H1 (cell line): Measurements from ENCODE around the gene IDH3A. TPM values are rescaled to one million over a fixed set of nuclear protein-coding genes. Genes with fewer than 3 reads are reported as not detected.

ENCODE experiments used
- CTCF ChIA-PET: fragments of 300-600 bp; sonication (Branson Sonifier 250); formaldehyde crosslinking; loops from one replicate; lab custom pipeline; 2021; ENCODE audit not compliant: partially characterized antibody; lab: Charles Lee
- POLR2A ChIA-PET: fragments of 300-600 bp; sonication (Branson Sonifier 250); formaldehyde crosslinking; loops from one replicate; lab custom pipeline; 2021; ENCODE audit warnings: inconsistent platforms; ENCODE audit not compliant: partially characterized antibody; lab: Charles Lee
- DNase-seq, 2 experiments: peaks; one replicate each; pipeline versions ENCODE4 v3.0.0 to v3.0.0-alpha.2; 2010 to 2022; ENCODE audit warnings: low spot score in 2 of 2, low read depth in 1 of 2, mixed read lengths in 1 of 2
- FAIRE-seq: peaks from 2 replicates; lab custom pipeline; 2011; peaks lifted over from hg19 to GRCh38; lab: Jason Lieb, UNC
- H2AFZ ChIP-seq: 2 replicates; pipeline ENCODE4 v1.8.1; 2012; ENCODE audit warnings: low read length, inconsistent platforms
- H2AK5ac ChIP-seq: 2 replicates; pipeline ENCODE4 v1.6.1; 2013; ENCODE audit warnings: low read depth, low read length
- H2BK120ac ChIP-seq: replicated peaks from 2 replicates; pipeline ENCODE3; 2013; ENCODE audit warnings: low read depth, low read length, inconsistent platforms
- H2BK12ac ChIP-seq: 2 replicates; pipeline ENCODE4 v1.6.1; 2013; ENCODE audit warnings: low read depth, low read length
- H2BK15ac ChIP-seq: 2 replicates; pipeline ENCODE4 v1.6.1; 2013; ENCODE audit warnings: low read length
- H2BK20ac ChIP-seq: 2 replicates; pipeline ENCODE4 v1.6.1; 2013; ENCODE audit warnings: low read length
- H2BK5ac ChIP-seq: 2 replicates; pipeline ENCODE4 v1.6.1; 2013; ENCODE audit warnings: low read depth, low read length
- H3K14ac ChIP-seq: 2 replicates; pipeline ENCODE4 v1.6.1; 2013; ENCODE audit warnings: inconsistent platforms; ENCODE audit not compliant: insufficient read length
- H3K18ac ChIP-seq: 2 replicates; pipeline ENCODE4 v1.6.1; 2013; ENCODE audit warnings: low read length; ENCODE audit errors: extremely low read depth
- H3K23ac ChIP-seq: 2 replicates; pipeline ENCODE4 v1.6.1; 2013; ENCODE audit warnings: inconsistent platforms; ENCODE audit not compliant: insufficient read length
- H3K23me2 ChIP-seq: 2 replicates; pipeline ENCODE4 v1.6.1; 2013; ENCODE audit warnings: low read depth, low read length
- H3K27ac ChIP-seq: 2 replicates; pipeline ENCODE4 v1.6.1; 2011; ENCODE audit warnings: low read depth, low read length, inconsistent platforms
- H3K27me3 ChIP-seq, 4 experiments: replicated peaks in 1 of 4; 1 replicate in 1 of 4; 2 replicates in 3 of 4; pipeline versions ENCODE4 v1.6.1 to v1.8.1; 2011 to 2013; ENCODE audit warnings: low read length in 3 of 4, mild to moderate bottlenecking in 3 of 4, inconsistent platforms in 2 of 4, mixed read lengths in 2 of 4, moderate library complexity in 1 of 4; ENCODE audit not compliant: control insufficient read depth in 3 of 4, insufficient read depth in 3 of 4; ENCODE audit errors: extremely low read depth in 1 of 4
- H3K36me3 ChIP-seq, 4 experiments: 2 replicates each; pipeline versions ENCODE4 v1.6.1 to v1.8.1; 2011 to 2013; ENCODE audit warnings: mild to moderate bottlenecking in 4 of 4, low read length in 3 of 4, moderate library complexity in 2 of 4, control low read depth in 1 of 4, inconsistent platforms in 1 of 4; ENCODE audit not compliant: insufficient read depth in 4 of 4, control insufficient read depth in 2 of 4
- H3K4ac ChIP-seq: replicated peaks from 2 replicates; pipeline ENCODE3; 2013; ENCODE audit warnings: low read length, low read depth, mixed read lengths, inconsistent platforms; ENCODE audit not compliant: insufficient read length
- H3K4me1 ChIP-seq, 4 experiments: replicated peaks in 1 of 4; 1 replicate in 1 of 4; 2 replicates in 3 of 4; pipeline versions ENCODE4 v1.6.1 to v1.8.1; 2011 to 2013; ENCODE audit warnings: low read length in 3 of 4, inconsistent platforms in 2 of 4, mixed read lengths in 1 of 4; ENCODE audit not compliant: insufficient read depth in 4 of 4, control insufficient read depth in 3 of 4
- H3K4me2 ChIP-seq, 2 experiments: 2 replicates each; pipeline versions ENCODE4 v1.6.1 to v1.8.1; 2011 to 2013; ENCODE audit warnings: low read depth in 2 of 2, low read length in 2 of 2, control low read depth in 1 of 2, inconsistent platforms in 1 of 2, mild to moderate bottlenecking in 1 of 2; ENCODE audit not compliant: insufficient read depth in 1 of 2
- H3K4me3 ChIP-seq, 4 experiments: fragments of 200-600, 300-600 bp in 1 of 4; sonication (generic), shearing (Covaris generic), sonication (Bioruptor Twin) in 1 of 4; 2 replicates each; pipeline versions ENCODE4 v1.5.1 to v1.8.1; 2011 to 2016; ENCODE audit warnings: low read length in 4 of 4, low read depth in 3 of 4, control low read depth in 2 of 4, inconsistent platforms in 2 of 4, mild to moderate bottlenecking in 2 of 4, mixed read lengths in 1 of 4, moderate library complexity in 1 of 4; ENCODE audit not compliant: insufficient read depth in 2 of 4; ENCODE audit errors: extremely low read depth in 1 of 4
- H3K56ac ChIP-seq: replicated peaks from 2 replicates; pipeline ENCODE3; 2013; ENCODE audit warnings: low read depth, mild to moderate bottlenecking, mixed read lengths, low read length, inconsistent platforms; ENCODE audit not compliant: insufficient read length
- H3K79me1 ChIP-seq: 2 replicates; pipeline ENCODE4 v1.6.1; 2013; ENCODE audit warnings: low read depth, low read length, control low read depth
- H3K79me2 ChIP-seq, 2 experiments: 2 replicates each; pipeline versions ENCODE4 v1.6.1 to v1.8.1; 2012 to 2013; ENCODE audit warnings: low read length in 2 of 2, mild to moderate bottlenecking in 2 of 2, inconsistent platforms in 1 of 2; ENCODE audit not compliant: insufficient read depth in 2 of 2, control insufficient read depth in 1 of 2
- H3K9ac ChIP-seq, 4 experiments: replicated peaks in 1 of 4; 1 replicate in 1 of 4; 2 replicates in 3 of 4; pipeline versions ENCODE4 v1.6.1 to v1.8.1; 2011 to 2013; ENCODE audit warnings: low read depth in 3 of 4, low read length in 3 of 4, control low read depth in 2 of 4, mild to moderate bottlenecking in 2 of 4, moderate library complexity in 2 of 4, inconsistent platforms in 1 of 4; ENCODE audit errors: extremely low read depth in 1 of 4
- H3K9me3 ChIP-seq, 2 experiments: 2 replicates each; pipeline versions ENCODE4 v1.6.1 to v1.8.1; 2012 to 2013; ENCODE audit warnings: mild to moderate bottlenecking in 2 of 2, moderate library complexity in 2 of 2, control low read depth in 1 of 2, inconsistent platforms in 1 of 2, low read depth in 1 of 2, low read length in 1 of 2, mixed read lengths in 1 of 2; ENCODE audit not compliant: insufficient read depth in 2 of 2
- H4K20me1 ChIP-seq, 2 experiments: replicated peaks in 1 of 2; 2 replicates each; pipeline versions ENCODE3 to v1.8.1; 2011 to 2013; ENCODE audit warnings: inconsistent platforms in 2 of 2, low read length in 2 of 2, mild to moderate bottlenecking in 1 of 2; ENCODE audit not compliant: insufficient read depth in 2 of 2, control insufficient read depth in 1 of 2
- H4K5ac ChIP-seq: 2 replicates; pipeline ENCODE4 v1.6.1; 2013; ENCODE audit warnings: low read length, low read depth, mixed read lengths, inconsistent platforms; ENCODE audit not compliant: insufficient read length
- H4K8ac ChIP-seq: 2 replicates; pipeline ENCODE4 v1.8.0; 2013; ENCODE audit warnings: mild to moderate bottlenecking, moderate library complexity, low read length, inconsistent platforms; ENCODE audit not compliant: insufficient read depth; ENCODE audit errors: extremely low read depth
- H4K91ac ChIP-seq: replicated peaks from 2 replicates; pipeline ENCODE3; 2013; ENCODE audit warnings: low read length, mixed read lengths, inconsistent platforms; ENCODE audit not compliant: insufficient read length
- CBX8 ChIP-seq: fragments of 300-800, 300-1000 bp; sonication (generic); IDR thresholded peaks from 2 replicates; pipeline ENCODE4 v1.7.1; 2016; ENCODE audit warnings: low read depth, low read length, borderline replicate concordance
- HDAC6 ChIP-seq: IDR thresholded peaks from one replicate; pipeline ENCODE4 v1.7.1; 2012; ENCODE audit warnings: low read depth, mild to moderate bottlenecking, inconsistent platforms, low read length, moderate library complexity
- JUND ChIP-seq: IDR thresholded peaks from 2 replicates; pipeline ENCODE4 v1.6.1; 2011; ENCODE audit warnings: mild to moderate bottlenecking, improper control_type of control experiment, low read length
- KDM4A ChIP-seq: IDR thresholded peaks from one replicate; pipeline ENCODE4 v1.7.1; 2012; ENCODE audit warnings: low read depth, mild to moderate bottlenecking, moderate library complexity, low read length, inconsistent platforms; ENCODE audit not compliant: severe bottlenecking
- NANOG ChIP-seq: IDR thresholded peaks from 2 replicates; pipeline ENCODE4 v1.6.1; 2011; ENCODE audit warnings: low read length, low read depth, mild to moderate bottlenecking, inconsistent platforms; ENCODE audit not compliant: insufficient read depth, poor library complexity, severe bottlenecking
- POLR2A ChIP-seq, 2 experiments: IDR thresholded peaks; 1 replicate in 1 of 2; 2 replicates in 1 of 2; pipeline ENCODE4 v1.6.1; 2011; ENCODE audit warnings: low read depth in 2 of 2, low read length in 2 of 2, mild to moderate bottlenecking in 2 of 2; ENCODE audit errors: control extremely low read depth in 1 of 2
- POLR2AphosphoS5 ChIP-seq: IDR thresholded peaks from 2 replicates; pipeline ENCODE4 v1.6.1; 2011; ENCODE audit warnings: low read depth, low read length
- RNF2 ChIP-seq: fragments of 200-900, 300-1000 bp; sonication (generic); IDR thresholded peaks from 2 replicates; pipeline ENCODE4 v1.7.1; 2016; ENCODE audit warnings: borderline replicate concordance, low read depth, mild to moderate bottlenecking, antibody characterized with exemption, low read length; ENCODE audit not compliant: poor library complexity, severe bottlenecking; ENCODE audit errors: missing control alignments
- SAP30 ChIP-seq: fragments of 300-600 bp; sonication (generic); IDR thresholded peaks from 2 replicates; pipeline ENCODE4 v1.7.1; 2012; ENCODE audit warnings: low read length, moderate library complexity, mild to moderate bottlenecking, inconsistent platforms; ENCODE audit not compliant: insufficient read depth, insufficient replicate concordance
- TCF12 ChIP-seq: IDR thresholded peaks from 2 replicates; pipeline ENCODE4 v1.6.1; 2011; ENCODE audit warnings: low read depth, mild to moderate bottlenecking, low read length
- WGBS, 2 experiments: shearing (Covaris generic) in 1 of 2; methylation state at CpG; one replicate each; pipeline versions ENCODE4 v1.1.6 to v1.1.7; 2013 to 2015; ENCODE audit warnings: low lambda C conversion rate in 2 of 2, mixed read lengths in 2 of 2, inconsistent platforms in 1 of 2, low coverage in 1 of 2, missing lambda C conversion rate in 1 of 2; ENCODE audit not compliant: insufficient replicate concordance in 2 of 2, insufficient coverage in 1 of 2, insufficient read length in 1 of 2; ENCODE audit errors: extremely low coverage in 1 of 2, missing lambda C conversion rate in 1 of 2; 5-methylcytosine and 5-hydroxymethylcytosine counted together
- polyA plus RNA-seq, 7 experiments: library from polyadenylated mRNA; depleted of rRNA in 3 of 7; stranded (reverse) in 5 of 7; unstranded in 2 of 7; fragments of >200 nt in 5 of 7; fragments of 200-250 nt in 2 of 7; gene quantifications; 1 replicate in 5 of 7; 2 replicates in 1 of 7; 4 replicates in 1 of 7; pipeline versions ENCODE4 v1.2.1 to v1.2.3, GENCODE V29; 2011 to 2013; ENCODE audit warnings: missing spikeins in 2 of 7, mixed read lengths in 2 of 7
- total RNA-seq: library from RNA; stranded (reverse); fragmentation: NEBNext Ultra II Directional; extraction: Animal tissue kit (Norgen Biotek cat#: 25700); gene quantifications from 2 replicates; pipeline ENCODE4 v1.2.1, GENCODE V29; 2021
- TF ChIP-seq, protein P1 (sequence below): IDR thresholded peaks from 2 replicates; pipeline ENCODE4 v1.6.1; 2012; ENCODE audit warnings: low read length, inconsistent platforms

IDH3A gene
- total and polyA plus RNA-seq, 2 of the 8 experiments (the other 6 are each of a cell fraction or from before 2014, with no cell fraction given): 23.4 to 36.8 TPM

DNA sequence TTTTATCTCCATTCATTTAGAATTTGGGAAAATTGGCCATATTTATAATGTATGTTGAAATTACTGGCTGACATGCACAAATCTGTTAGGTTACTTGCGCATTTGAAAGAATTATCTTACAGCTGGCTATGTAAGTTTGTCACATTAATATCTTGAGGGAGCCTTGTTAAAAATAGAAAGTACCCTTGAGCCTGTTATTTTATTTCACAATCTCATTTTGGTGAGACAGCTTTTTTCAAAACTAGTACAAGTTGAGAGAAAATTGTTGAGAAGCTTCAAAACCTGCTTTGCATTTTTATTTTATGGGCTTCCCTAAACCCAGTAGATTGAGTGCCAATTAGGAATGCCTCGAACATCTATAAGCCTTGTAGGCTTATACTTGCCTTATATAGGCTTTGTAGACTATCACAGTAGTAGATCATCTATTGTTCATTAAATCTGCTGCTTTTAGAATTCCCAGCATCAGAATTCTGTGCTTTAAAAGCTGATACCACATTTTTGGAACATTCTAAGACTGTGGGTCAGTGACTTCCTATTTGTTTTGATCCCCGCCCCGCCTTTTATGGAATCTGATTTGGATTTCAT is 6.3 kb downstream of the IDH3A start:
- no peak overlapping the region for H3K23ac ChIP-seq
- FAIRE-seq (no peak), DNase-seq (no peak)
- H3K4me1 ChIP-seq: peaks cover 0 to 4% (median 0%) of the 10 kb centered on the region in 4 experiments; a peak in 2 of 7 replicates
- no peak overlapping the region for H3K18ac ChIP-seq
- 89% methylated on average over 4 of the region's 4 CpGs; no CpG with 5 or more reads in 1 of the 2 experiments for WGBS, 2 experiments
- H3K4me2 ChIP-seq: no peak overlapping the region
- no peaks in the 10 kb centered on the region for H3K23me2 ChIP-seq
- H2BK120ac ChIP-seq: no peak overlapping the region
- no peak overlapping the region for H2AK5ac ChIP-seq
- no peak overlapping the region for H2AFZ ChIP-seq
- POLR2A ChIA-PET: no interaction called here
- H3K56ac ChIP-seq: no peak overlapping the region
- no peaks in the 10 kb centered on the region for H3K79me2 ChIP-seq
- no peak overlapping the region for H3K27ac ChIP-seq
- no peak overlapping the region for H3K14ac ChIP-seq
- H3K9me3 ChIP-seq: no peaks in the 10 kb centered on the region
- H3K4me3 ChIP-seq: no peak overlapping the region
- no peak overlapping the region for H4K91ac ChIP-seq
- no peak overlapping the region for H2BK20ac ChIP-seq
- H3K36me3 ChIP-seq: peaks cover 0 to 5% (median 1%) of the 10 kb centered on the region in 4 experiments; a peak in 2 of 8 replicates
- no peaks in the 10 kb centered on the region for H3K79me1 ChIP-seq
- H2BK5ac ChIP-seq: no peak overlapping the region
- H2BK12ac ChIP-seq: no peak overlapping the region
- H2BK15ac ChIP-seq: no peak overlapping the region
- H4K8ac ChIP-seq: no peak overlapping the region
- no peak overlapping the region for H4K5ac ChIP-seq
- H4K20me1 ChIP-seq: peaks cover 0 to 1% of the 10 kb centered on the region in 2 experiments
- no peak overlapping the region for H3K9ac ChIP-seq
- CTCF ChIA-PET: interaction anchor here (0.7 to 1.7 kb wide), 7 partner anchors 22 to 85 kb away, joined by 3 to 8 read pairs (median 3); partner anchors contain the start of gene CIB2
- H3K4ac ChIP-seq: no peak overlapping the region
- no peaks in the 10 kb centered on the region for H3K27me3 ChIP-seq
- TF ChIP-seq RNF2 (no peak), JUND (no peak), CBX8 (no peak), KDM4A (no peak), SAP30 (no peak), POLR2A (IDR thresholded peaks at IDR 0.05; ENCODE audit: control extremely low read depth in 1 of 2, low read depth in 2 of 2, low read length in 2 of 2) (no peak), TCF12 (no peak), POLR2AphosphoS5 (no peak), NANOG (no peak), HDAC6 (no peak)
- TF ChIP-seq, protein P1, sequence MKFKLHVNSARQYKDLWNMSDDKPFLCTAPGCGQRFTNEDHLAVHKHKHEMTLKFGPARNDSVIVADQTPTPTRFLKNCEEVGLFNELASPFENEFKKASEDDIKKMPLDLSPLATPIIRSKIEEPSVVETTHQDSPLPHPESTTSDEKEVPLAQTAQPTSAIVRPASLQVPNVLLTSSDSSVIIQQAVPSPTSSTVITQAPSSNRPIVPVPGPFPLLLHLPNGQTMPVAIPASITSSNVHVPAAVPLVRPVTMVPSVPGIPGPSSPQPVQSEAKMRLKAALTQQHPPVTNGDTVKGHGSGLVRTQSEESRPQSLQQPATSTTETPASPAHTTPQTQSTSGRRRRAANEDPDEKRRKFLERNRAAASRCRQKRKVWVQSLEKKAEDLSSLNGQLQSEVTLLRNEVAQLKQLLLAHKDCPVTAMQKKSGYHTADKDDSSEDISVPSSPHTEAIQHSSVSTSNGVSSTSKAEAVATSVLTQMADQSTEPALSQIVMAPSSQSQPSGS: no peak
